Omental fat pad (tissue), 4 donors: ENCODE measurements around the gene LDLRAD3. TPM values are rescaled to one million over a fixed set of nuclear protein-coding genes. Genes with fewer than 3 reads are reported as not detected.

Source experiments
- ATAC-seq: fragments of 150-250 bp; one replicate; pipeline ENCODE4 v1.9.1; 2016; ENCODE audit warnings: mild to moderate bottlenecking, moderate library complexity; ENCODE audit not compliant: low FRiP score
- DNase-seq: peaks from one replicate; pipeline ENCODE4 v3.0.0-alpha.2; 2019; ENCODE audit warnings: low spot score
- total RNA-seq, 4 donors: library from RNA; depleted of rRNA; stranded (reverse); fragments of >200 nt; gene quantifications; one replicate each; pipeline ENCODE4 v1.1.0, GENCODE V29; 2016
- TF ChIP-seq, protein P1 (sequence below), 3 donors: fragments of 450-650 bp; IDR thresholded peaks; one replicate each; pipeline ENCODE4 v1.5.1; 2016 to 2017; ENCODE audit warnings: antibody characterized with exemption in 3 of 3, mild to moderate bottlenecking in 3 of 3, moderate library complexity in 2 of 3

The LDLRAD3 gene
- total RNA-seq, 4 donors from 2014 or later, result 15.6 to 70.2 (median 25.7) TPM

DNA sequence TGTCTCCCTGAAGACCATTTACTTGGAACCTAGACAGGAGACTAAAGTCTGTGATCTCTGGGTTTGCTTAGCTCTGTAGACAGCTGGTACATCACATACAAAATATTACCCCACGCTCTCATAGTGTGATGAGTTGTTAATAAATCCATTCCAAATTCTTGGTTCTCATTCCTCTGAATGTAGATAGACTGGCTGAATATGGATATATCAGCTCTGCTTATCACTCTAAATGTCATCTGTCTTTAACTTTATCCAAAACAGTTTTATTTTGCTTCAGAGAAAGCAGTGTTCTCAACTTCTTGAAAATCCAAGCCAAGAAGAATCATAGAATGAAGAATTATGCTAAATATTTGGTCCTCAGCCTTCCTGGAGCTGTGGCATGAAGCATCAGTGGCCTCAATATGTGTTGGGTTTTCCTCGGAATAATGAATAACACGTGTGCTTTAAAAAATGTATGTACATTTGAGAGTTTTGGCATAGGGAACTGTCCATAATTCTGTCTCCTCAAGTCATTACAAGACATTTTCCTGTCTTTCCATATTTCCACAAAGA, 10.5 kb upstream of the LDLRAD3 start:
- TF ChIP-seq, protein P1, sequence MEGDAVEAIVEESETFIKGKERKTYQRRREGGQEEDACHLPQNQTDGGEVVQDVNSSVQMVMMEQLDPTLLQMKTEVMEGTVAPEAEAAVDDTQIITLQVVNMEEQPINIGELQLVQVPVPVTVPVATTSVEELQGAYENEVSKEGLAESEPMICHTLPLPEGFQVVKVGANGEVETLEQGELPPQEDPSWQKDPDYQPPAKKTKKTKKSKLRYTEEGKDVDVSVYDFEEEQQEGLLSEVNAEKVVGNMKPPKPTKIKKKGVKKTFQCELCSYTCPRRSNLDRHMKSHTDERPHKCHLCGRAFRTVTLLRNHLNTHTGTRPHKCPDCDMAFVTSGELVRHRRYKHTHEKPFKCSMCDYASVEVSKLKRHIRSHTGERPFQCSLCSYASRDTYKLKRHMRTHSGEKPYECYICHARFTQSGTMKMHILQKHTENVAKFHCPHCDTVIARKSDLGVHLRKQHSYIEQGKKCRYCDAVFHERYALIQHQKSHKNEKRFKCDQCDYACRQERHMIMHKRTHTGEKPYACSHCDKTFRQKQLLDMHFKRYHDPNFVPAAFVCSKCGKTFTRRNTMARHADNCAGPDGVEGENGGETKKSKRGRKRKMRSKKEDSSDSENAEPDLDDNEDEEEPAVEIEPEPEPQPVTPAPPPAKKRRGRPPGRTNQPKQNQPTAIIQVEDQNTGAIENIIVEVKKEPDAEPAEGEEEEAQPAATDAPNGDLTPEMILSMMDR (IDR thresholded peaks at IDR 0.05), result no peak
- ATAC-seq (no peak), DNase-seq (no peak)

DNA sequence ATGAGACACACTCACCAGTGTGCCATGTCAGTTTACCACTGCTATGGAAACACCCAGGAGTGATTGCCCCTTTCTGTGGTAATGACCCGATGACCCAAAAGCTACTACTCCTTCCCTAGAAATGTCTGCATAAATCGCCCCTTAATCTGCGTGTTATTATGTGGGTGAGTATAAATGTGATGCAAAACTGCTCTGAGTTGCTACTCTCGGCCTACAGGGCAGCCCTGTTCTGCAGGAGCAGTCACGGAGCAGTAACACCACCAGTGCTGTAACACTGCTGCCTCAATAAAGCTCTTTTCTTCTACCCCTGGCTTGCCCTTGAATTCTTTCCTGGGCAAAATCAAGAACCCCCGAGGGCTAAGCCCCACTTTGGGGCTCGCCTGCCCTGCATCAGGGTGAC, 9.6 kb upstream of the LDLRAD3 start:
- no peak for DNase-seq
- ATAC-seq, result no peak
- TF ChIP-seq, protein P1 (IDR thresholded peaks at IDR 0.05), result no peak

DNA sequence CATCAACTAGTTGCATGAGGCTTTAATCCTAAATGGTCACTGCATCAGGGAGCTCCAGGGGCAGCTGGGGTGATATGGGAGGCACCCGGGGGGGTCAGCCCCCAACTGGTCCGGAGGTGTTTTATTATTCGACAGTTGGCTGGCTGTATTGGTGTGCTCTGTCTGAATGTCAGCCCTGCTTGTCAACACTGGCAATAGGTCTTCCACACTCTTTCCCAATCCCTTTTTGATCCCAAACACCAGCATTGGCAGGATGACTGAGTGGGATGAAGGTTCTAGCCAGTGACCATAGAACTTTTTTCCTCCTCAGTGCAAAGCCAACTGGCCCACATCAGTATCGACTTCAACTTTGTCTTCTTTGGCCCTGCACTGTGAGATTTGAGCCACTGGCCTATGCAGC, 8.9 kb upstream of the LDLRAD3 start:
- TF ChIP-seq, protein P1 (IDR thresholded peaks at IDR 0.05), result no peak
- no peak for ATAC-seq
- DNase-seq, result no peak

DNA sequence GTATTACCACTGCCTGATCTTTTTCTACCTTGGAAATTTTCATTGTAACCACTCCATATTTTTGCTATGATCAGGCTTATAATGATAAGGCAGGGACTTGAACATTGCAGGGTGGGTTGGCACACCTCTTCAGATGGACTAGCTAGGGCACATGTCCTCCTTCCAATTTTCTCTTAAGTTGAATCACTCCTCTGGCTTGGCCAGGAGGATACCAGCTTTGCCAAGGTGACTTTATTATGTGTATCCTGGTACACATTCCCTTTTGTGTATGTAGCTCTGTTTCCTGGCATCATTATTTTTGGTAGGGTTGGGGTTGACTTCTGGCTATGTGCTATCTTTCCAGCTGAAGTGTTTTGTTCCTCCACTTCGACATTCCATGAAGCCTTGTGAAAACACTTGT, 8.5 kb upstream of the LDLRAD3 start:
- TF ChIP-seq, protein P1 (IDR thresholded peaks at IDR 0.05), result no peak
- no peak for DNase-seq
- no peak for ATAC-seq

DNA sequence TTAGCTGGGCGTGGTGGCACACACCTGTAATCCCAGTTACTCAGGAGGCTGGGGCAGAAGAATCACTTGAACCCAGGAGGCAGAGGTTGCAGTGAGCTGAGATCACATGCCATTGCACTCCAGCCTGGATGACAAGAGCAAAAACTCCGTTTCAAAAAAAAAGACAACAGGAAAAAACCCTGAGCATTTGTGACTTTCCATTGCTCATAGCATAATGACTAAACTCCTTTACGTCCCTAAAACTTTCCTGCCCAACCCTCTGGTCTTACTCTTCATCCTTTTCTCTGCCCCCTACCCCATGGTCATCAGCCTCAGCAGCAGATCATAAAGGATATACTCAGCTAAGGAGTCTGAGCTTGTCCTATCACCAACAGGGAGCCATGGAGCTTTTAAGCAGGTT, 6.8 kb upstream of the LDLRAD3 start:
- TF ChIP-seq, protein P1 (IDR thresholded peaks at IDR 0.05), result no peak
- no peak for DNase-seq
- ATAC-seq, result no peak

DNA sequence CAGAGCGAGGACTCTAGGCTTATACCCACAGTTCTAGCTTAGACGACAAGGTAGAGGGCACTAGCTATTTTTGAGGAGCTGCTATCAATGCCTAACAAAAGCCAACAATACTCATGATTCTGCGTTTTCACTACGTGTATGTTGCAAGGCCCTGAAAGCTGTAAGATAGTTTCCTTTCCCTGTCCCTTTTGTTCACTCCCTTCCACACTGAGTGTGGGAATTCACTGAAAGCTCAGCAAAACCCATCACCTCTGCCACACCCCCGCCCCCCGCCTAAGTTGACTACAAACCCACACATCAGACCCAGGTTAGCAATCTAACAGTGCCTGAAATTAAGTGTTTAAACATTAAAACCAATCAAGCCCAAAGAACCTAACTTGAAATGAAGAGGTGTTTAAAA, 6.2 kb upstream of the LDLRAD3 start:
- DNase-seq, result no peak
- TF ChIP-seq, protein P1 (IDR thresholded peaks at IDR 0.05), result no peak
- no peak for ATAC-seq

DNA sequence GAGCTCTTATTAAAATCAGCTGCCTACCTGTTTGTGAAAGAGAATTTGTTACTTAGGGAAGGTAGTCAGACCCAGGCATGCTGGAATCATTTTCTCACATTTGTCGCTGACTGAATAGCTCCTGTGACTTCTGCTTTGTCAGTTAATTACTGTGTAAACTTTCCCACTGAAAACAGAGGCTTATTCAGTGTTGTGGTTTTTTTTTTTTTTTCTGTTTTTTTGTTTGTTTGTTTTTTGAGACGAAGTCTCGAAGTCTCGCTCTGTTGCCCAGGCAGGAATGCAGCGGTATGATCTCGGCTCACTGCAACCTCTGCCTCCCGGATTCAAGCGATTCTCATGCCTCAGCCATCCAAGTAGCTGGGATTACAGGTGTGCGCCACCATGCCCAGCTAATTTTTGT, 5.6 kb upstream of the LDLRAD3 start:
- ATAC-seq (no peak), DNase-seq (no peak)
- TF ChIP-seq, protein P1 (IDR thresholded peaks at IDR 0.05), result no peak
